ENCODE data around the gene ATP6V1B1. TPM values are rescaled to one million over a fixed set of nuclear protein-coding genes. Genes with fewer than 3 reads are reported as not detected.

Gene ATP6V1B1
- total and polyA plus RNA-seq, 9 of the 15 experiments (the other 6 are each of a cell fraction or from before 2014, with no cell fraction given), result not detected

- Histone ChIP-seq H3K9ac (ENCODE audit: insufficient read depth in 1 of 2, low read depth in 2 of 2, low read length in 2 of 2) (no peak overlapping the region), H3K4me2 (ENCODE audit: insufficient read depth, low read length) (no peak overlapping the region), H3K9me3 (replicated peaks; ENCODE audit: control insufficient read depth, insufficient read depth, low read depth, low read length) (no peaks in the 10 kb centered on the region; the same call in 1 of the 2 replicates), H3K9me1 (ENCODE audit: control insufficient read depth, insufficient read depth, low read length) (no peaks in the 10 kb centered on the region), H3K27ac (ENCODE audit: extremely low read depth, low read depth, low read length) (no peak overlapping the region), H4K20me1 (replicated peaks; ENCODE audit: control insufficient read depth, insufficient read depth, low read length) (0 out of 2 replicates have a peak, but pooled peaks cover 3% of the 10 kb centered on the region), H3K79me2 (ENCODE audit: control insufficient read depth, insufficient read depth, low read length) (no peaks in the 10 kb centered on the region), H3K4me3 (no peak overlapping the region), H2AFZ (ENCODE audit: low read depth, low read length) (no peak overlapping the region), H3K4me1 (replicated peaks in 1 of 2; ENCODE audit: control insufficient read depth in 2 of 2, insufficient read depth in 2 of 2, low read length in 2 of 2) (peaks cover 0 to 6% of the 10 kb centered on the region in 2 experiments; a peak in 2 of 5 replicates), H3K36me3 (ENCODE audit: control insufficient read depth, insufficient read depth, low read length) (peaks cover 56% of the 10 kb centered on the region), H3K27me3 (ENCODE audit: control insufficient read depth in 2 of 2, insufficient read depth in 2 of 2, low read length in 2 of 2) (no peaks in the 10 kb centered on the region)
- CTCF ChIA-PET (ENCODE audit: low intra/inter-chr PET ratio), result interaction anchor here (0.7 kb wide), 1 partner anchor 21 kb away, joined by 3 read pairs; no protein-coding TSS in a partner anchor
- POLR2A ChIA-PET, result interaction anchor here (0.9 kb wide), 1 partner anchor 11 kb away, joined by 3 read pairs; no protein-coding TSS in a partner anchor
- in situ Hi-C loops (cut with MboI), result no loop called here
- no peak for ATAC-seq
- intact Hi-C loops (cut with micrococcal nuclease), result no loop called here
- no TSS peak for BruUV-seq (replicated peaks)
- FAIRE-seq, result no peak
- no peak for DNase-seq (ENCODE audit: extremely low read depth in 1 of 4, low spot score in 3 of 4)
- no peak for TF ChIP-seq ZBTB5 (IDR thresholded peaks at IDR 0.05)
- TF ChIP-seq IFI16 (CRISPR knock-in tag; IDR thresholded peaks at IDR 0.05), result no peak
- no peak for TF ChIP-seq AFF1 (IDR thresholded peaks at IDR 0.05; ENCODE audit: low read depth in 1 of 2, partially characterized antibody in 2 of 2)
- peak; percentile 59 for TF ChIP-seq ZNF316 (IDR thresholded peaks at IDR 0.05)
- 100% methylated on average over 1 of the region's 1 CpG for WGBS (ENCODE audit: insufficient coverage, low coverage, missing lambda C conversion rate)
Observed at GRCh38 chr2:70985956-70986355, 50.3 kb downstream of the ATP6V1B1 start.
